ENCODE results near the gene FRMD4A. TPM values are rescaled to one million over a fixed set of nuclear protein-coding genes. Genes with fewer than 3 reads are reported as not detected.
A peak's percentile ranks its signal among the peaks of the same experiment; 100 is the strongest.

FRMD4A gene
- total RNA-seq, 1 experiment from 2014 or later: 17.1 TPM

- Histone ChIP-seq H3K4me3 (no peak overlapping the region), H3K27ac (no peak overlapping the region), H3K9me3 (replicated peaks) (no peaks in the 10 kb centered on the region), H3K4me1 (peaks cover 16% of the 10 kb centered on the region), H3K36me3 (peaks cover 3% of the 10 kb centered on the region; the same call in 1 of the 2 replicates), H3K27me3 (no peaks in the 10 kb centered on the region)
- no peak for DNase-seq
Observed at GRCh38 chr10:13733071-13733470, 597.7 kb downstream of the FRMD4A start.

- Histone ChIP-seq H3K4me3 (no peak overlapping the region), H3K27ac (peak overlapping the region; percentile 36), H3K27me3 (no peaks in the 10 kb centered on the region), H3K36me3 (peaks cover 3% of the 10 kb centered on the region; the same call in 1 of the 2 replicates), H3K9me3 (replicated peaks) (no peaks in the 10 kb centered on the region), H3K4me1 (peaks cover 16% of the 10 kb centered on the region)
- peak; percentile 57 to 70 for DNase-seq
Observed at GRCh38 chr10:13732465-13732881, 598.3 kb downstream of the FRMD4A start.

GRCh38 chr10:13731799-13732198, 598.9 kb downstream of the FRMD4A start:
- no peaks in the 10 kb centered on the region for H3K27me3 ChIP-seq
- H3K4me3 ChIP-seq: no peak overlapping the region
- no peaks in the 10 kb centered on the region for H3K9me3 ChIP-seq (replicated peaks)
- DNase-seq: peak in 1 of 2 experiments; percentile 20
- peak overlapping the region; percentile 36 for H3K27ac ChIP-seq
- H3K36me3 ChIP-seq: peaks cover 3% of the 10 kb centered on the region; the same call in 1 of the 2 replicates
- H3K4me1 ChIP-seq: peaks cover 16% of the 10 kb centered on the region

GRCh38 chr10:13730956-13731355, 599.8 kb downstream of the FRMD4A start:
- no peak for DNase-seq

GRCh38 chr10:13730306-13730652, 600.4 kb downstream of the FRMD4A start:
- H3K36me3 ChIP-seq: peaks cover 2% of the 10 kb centered on the region; the same call in 1 of the 2 replicates
- no peak overlapping the region for H3K27ac ChIP-seq
- no peaks in the 10 kb centered on the region for H3K27me3 ChIP-seq
- H3K4me3 ChIP-seq: no peak overlapping the region
- no peak for DNase-seq
- no peaks in the 10 kb centered on the region for H3K9me3 ChIP-seq (replicated peaks)
- peaks cover 16% of the 10 kb centered on the region for H3K4me1 ChIP-seq

More at GRCh38 chr10:13730956-13731355, 599.8 kb downstream of the FRMD4A start:
- peaks cover 16% of the 10 kb centered on the region for H3K4me1 ChIP-seq
- no peaks in the 10 kb centered on the region for H3K27me3 ChIP-seq
- H3K36me3 ChIP-seq: peaks cover 3% of the 10 kb centered on the region; the same call in 1 of the 2 replicates
- H3K9me3 ChIP-seq (replicated peaks): no peaks in the 10 kb centered on the region
- H3K4me3 ChIP-seq: no peak overlapping the region
- H3K27ac ChIP-seq: no peak overlapping the region

GRCh38 chr10:13729586-13730305, 601.0 kb downstream of the FRMD4A start:
- Histone ChIP-seq H3K36me3 (no peaks in the 10 kb centered on the region), H3K4me1 (peaks cover 16% of the 10 kb centered on the region), H3K27ac (no peak overlapping the region), H3K4me3 (no peak overlapping the region), H3K9me3 (replicated peaks) (no peaks in the 10 kb centered on the region), H3K27me3 (no peaks in the 10 kb centered on the region)
- DNase-seq: no peak

- Histone ChIP-seq H3K36me3 (no peaks in the 10 kb centered on the region), H3K9me3 (replicated peaks) (no peaks in the 10 kb centered on the region), H3K27ac (no peak overlapping the region), H3K27me3 (no peaks in the 10 kb centered on the region), H3K4me3 (no peak overlapping the region), H3K4me1 (peaks cover 16% of the 10 kb centered on the region)
- DNase-seq: no peak
Observed at GRCh38 chr10:13728898-13729535, 601.7 kb downstream of the FRMD4A start.

GRCh38 chr10:13725594-13725993, 605.1 kb downstream of the FRMD4A start:
- no peaks in the 10 kb centered on the region for H3K27me3 ChIP-seq
- no peaks in the 10 kb centered on the region for H3K9me3 ChIP-seq (replicated peaks)
- H3K27ac ChIP-seq: no peak overlapping the region
- H3K36me3 ChIP-seq: no peaks in the 10 kb centered on the region
- no peaks in the 10 kb centered on the region for H3K4me1 ChIP-seq
- H3K4me3 ChIP-seq: no peak overlapping the region
- DNase-seq: no peak

GRCh38 chr10:13724484-13724883, 606.2 kb downstream of the FRMD4A start:
- no peaks in the 10 kb centered on the region for H3K36me3 ChIP-seq
- H3K27me3 ChIP-seq: no peaks in the 10 kb centered on the region
- H3K27ac ChIP-seq: no peak overlapping the region
- no peak overlapping the region for H3K4me3 ChIP-seq
- no peaks in the 10 kb centered on the region for H3K4me1 ChIP-seq
- H3K9me3 ChIP-seq (replicated peaks): no peaks in the 10 kb centered on the region
- DNase-seq: no peak

GRCh38 chr10:13722747-13723653, 607.7 kb downstream of the FRMD4A start:
- H3K4me1 ChIP-seq: peaks cover 3% of the 10 kb centered on the region; the same call in 1 of the 2 replicates
- no peak for DNase-seq
- H3K4me3 ChIP-seq: no peak overlapping the region
- no peaks in the 10 kb centered on the region; the same call in 1 of the 2 replicates for H3K27me3 ChIP-seq
- H3K27ac ChIP-seq: no peak overlapping the region
- H3K9me3 ChIP-seq (replicated peaks): no peaks in the 10 kb centered on the region
- H3K36me3 ChIP-seq: no peaks in the 10 kb centered on the region

GRCh38 chr10:13721486-13721885, 609.2 kb downstream of the FRMD4A start:
- no peak overlapping the region for H3K4me3 ChIP-seq
- H3K4me1 ChIP-seq: peaks cover 3% of the 10 kb centered on the region; the same call in 1 of the 2 replicates
- no peaks in the 10 kb centered on the region; the same call in 1 of the 2 replicates for H3K27me3 ChIP-seq
- H3K36me3 ChIP-seq: no peaks in the 10 kb centered on the region
- no peak for DNase-seq
- no peak overlapping the region for H3K27ac ChIP-seq
- no peaks in the 10 kb centered on the region for H3K9me3 ChIP-seq (replicated peaks)

GRCh38 chr10:13720699-13721098, 610.0 kb downstream of the FRMD4A start:
- no peak for DNase-seq
- Histone ChIP-seq H3K27me3 (no peaks in the 10 kb centered on the region; the same call in 1 of the 2 replicates), H3K36me3 (no peaks in the 10 kb centered on the region), H3K27ac (no peak overlapping the region), H3K4me1 (peaks cover 3% of the 10 kb centered on the region; the same call in 1 of the 2 replicates), H3K9me3 (replicated peaks) (no peaks in the 10 kb centered on the region), H3K4me3 (no peak overlapping the region)

- DNase-seq: no peak
- Histone ChIP-seq H3K4me3 (no peak overlapping the region), H3K27ac (no peak overlapping the region), H3K27me3 (no peaks in the 10 kb centered on the region; the same call in 1 of the 2 replicates), H3K36me3 (no peaks in the 10 kb centered on the region), H3K9me3 (replicated peaks) (no peaks in the 10 kb centered on the region), H3K4me1 (peaks cover 3% of the 10 kb centered on the region; the same call in 1 of the 2 replicates)
Observed at GRCh38 chr10:13719425-13719824, 611.3 kb downstream of the FRMD4A start.

- Histone ChIP-seq H3K4me3 (peak overlapping the region; percentile 49; the same call in 1 of the 2 replicates), H3K27ac (peak overlapping the region; percentile 62), H3K27me3 (no peaks in the 10 kb centered on the region; the same call in 1 of the 2 replicates), H3K9me3 (replicated peaks) (no peaks in the 10 kb centered on the region), H3K36me3 (no peaks in the 10 kb centered on the region), H3K4me1 (peaks cover 3% of the 10 kb centered on the region; the same call in 1 of the 2 replicates)
- no peak for DNase-seq
Observed at GRCh38 chr10:13718820-13719219, 611.9 kb downstream of the FRMD4A start.
